Ovary (tissue), 9 donors: Measurements from ENCODE around the gene SGTA. TPM values are rescaled to one million over a fixed set of nuclear protein-coding genes. Genes with fewer than 3 reads are reported as not detected.

Experiments used
- DNase-seq, 5 donors: peaks; one replicate each; pipeline ENCODE4 v3.0.0-alpha.2; 2019 to 2020
- H3K27ac ChIP-seq, 2 donors: fragments of 200-600 bp; one replicate each; pipeline versions ENCODE4 v1.5.1 to v1.8.0; 2019 to 2022
- H3K27me3 ChIP-seq: fragments of 200-600 bp; one replicate; pipeline ENCODE4 v1.8.0; 2022
- H3K36me3 ChIP-seq: fragments of 200-600 bp; sonication (generic); one replicate; pipeline ENCODE4 v1.5.1; 2019
- H3K4me1 ChIP-seq: one replicate; pipeline ENCODE4 v1.8.1; 2013; ENCODE audit warnings: mild to moderate bottlenecking, moderate library complexity; ENCODE audit not compliant: insufficient read depth
- H3K4me3 ChIP-seq: fragments of 200-600 bp; sonication (generic); one replicate; pipeline ENCODE4 v1.5.1; 2017
- H3K9me3 ChIP-seq, 2 donors: fragments of 200-600 bp in 1 of 2; sonication (generic) in 1 of 2; one replicate each; pipeline versions ENCODE4 v1.5.1 to v1.8.1; 2013 to 2019; ENCODE audit warnings: mild to moderate bottlenecking in 1 of 2, moderate library complexity in 1 of 2
- CTCF ChIP-seq, 3 donors: fragments of 450-650 bp in 2 of 3; fragments of 200-600 bp in 1 of 3; IDR thresholded peaks; one replicate each; pipeline versions ENCODE4 v1.5.1 to v1.8.0; 2016 to 2022; ENCODE audit warnings: antibody characterized with exemption in 3 of 3, mild to moderate bottlenecking in 1 of 3
- EP300 ChIP-seq: sonication (generic); formaldehyde crosslinking; IDR thresholded peaks from one replicate; pipeline ENCODE4 v1.6.1; 2017; ENCODE audit warnings: antibody characterized with exemption
- POLR2A ChIP-seq: fragments of 450-650 bp; IDR thresholded peaks from one replicate; pipeline ENCODE4 v1.6.1; 2017; ENCODE audit warnings: antibody characterized with exemption, mild to moderate bottlenecking, moderate library complexity
- WGBS, 3 donors: extraction: QIAGEN DNeasy Blood & Tissue Kit in 1 of 3; methylation state at CpG; one replicate each; pipeline versions ENCODE4 v1.1.5 to v1.1.7; 2013 to 2017; 5-methylcytosine and 5-hydroxymethylcytosine counted together
- intact Hi-C, 4 donors: fragments of 100-400 bp; cut with DNase I; formaldehyde crosslinking; loops; one replicate each; pipeline versions ENCODE4 v1.11.0 to v1.15.1; 2022 to 2023
- polyA plus RNA-seq, 2 donors: library from polyadenylated mRNA; stranded (reverse); fragments of 200-250 nt in 1 of 2; fragments of 350-450 nt in 1 of 2; fragmentation: Illumina TruSeq in 1 of 2; extraction: RNeasy Lipid Tissue Mini Kit (QIAGEN cat#74804) in 1 of 2; gene quantifications; one replicate each; pipeline ENCODE4 v1.2.3, GENCODE V29; 2013 to 2014
- total RNA-seq, 7 donors: library from RNA; depleted of rRNA in 2 of 7; stranded (reverse); fragments of >200 nt in 2 of 7; fragmentation: NEBNext Ultra II Directional in 3 of 7; extraction: Animal tissue kit (Norgen Biotek cat#: 25700) in 3 of 7; gene quantifications; one replicate each; pipeline versions ENCODE4 v1.1.0 to v1.2.4, GENCODE V29; 2016 to 2023
- donor health status: DM: no; HTN: no; CAD: no; lungs with moderate emphysema.
- donor health status: DM: no; HTN: no; CAD: no.
- donor health status: Bipolar disorder and iron deficiency.
- donor health status: DM: yes; HTN: yes; CAD: no.
- donor health status: DM: no; HTN: no; CAD: no.
- donor health status: DM: yes; HTN: yes; CAD: no.

Gene SGTA
- total and polyA plus RNA-seq, 9 donors, result 27.0 to 65.5 (median 53.4) TPM

- Histone ChIP-seq H3K4me1 (no peaks in the 10 kb centered on the region), H3K27me3 (no peaks in the 10 kb centered on the region), H3K9me3 (no peaks in the 10 kb centered on the region), H3K4me3 (no peak overlapping the region), H3K27ac (no peak overlapping the region), H3K36me3 (no peaks in the 10 kb centered on the region)
- intact Hi-C loops, result no loop called here
- no peak for TF ChIP-seq EP300
- no peak for TF ChIP-seq CTCF (IDR thresholded peaks at IDR 0.05)
- no peak for TF ChIP-seq POLR2A
- 91 to 93% (median 93%) methylated on average over 23 to 38 of the region's 38 CpGs for WGBS, 3 donors
- no peak for DNase-seq
Observed at GRCh38 chr19:2732883-2733282, 50.2 kb downstream of the SGTA start.

- 87 to 94% (median 92%) methylated on average over 29 to 33 of the region's 33 CpGs for WGBS, 3 donors
- intact Hi-C loops, result no loop called here
- TF ChIP-seq CTCF (IDR thresholded peaks at IDR 0.05) (no peak), EP300 (no peak), POLR2A (no peak)
Observed at GRCh38 chr19:2732157-2732725, 50.8 kb downstream of the SGTA start.

GRCh38 chr19:2731181-2731995 is 51.7 kb downstream of the SGTA start:
- no peak for DNase-seq
- H3K4me1 ChIP-seq, result no peaks in the 10 kb centered on the region
- no peaks in the 10 kb centered on the region for H3K9me3 ChIP-seq
- WGBS, 3 donors, result 85 to 87% (median 86%) methylated on average over 38 to 41 of the region's 41 CpGs
- H3K4me3 ChIP-seq, result no peak overlapping the region
- H3K36me3 ChIP-seq, result no peaks in the 10 kb centered on the region
- intact Hi-C loops, result no loop called here
- no peak overlapping the region for H3K27ac ChIP-seq
- H3K27me3 ChIP-seq, result no peaks in the 10 kb centered on the region
- TF ChIP-seq EP300 (no peak), CTCF (IDR thresholded peaks at IDR 0.05) (no peak), POLR2A (no peak)

More at GRCh38 chr19:2732157-2732725, 50.8 kb downstream of the SGTA start:
- no peaks in the 10 kb centered on the region for H3K27me3 ChIP-seq
- no peak overlapping the region for H3K4me3 ChIP-seq
- no peak for DNase-seq
- H3K36me3 ChIP-seq, result no peaks in the 10 kb centered on the region
- no peaks in the 10 kb centered on the region for H3K9me3 ChIP-seq
- no peaks in the 10 kb centered on the region for H3K4me1 ChIP-seq
- H3K27ac ChIP-seq, result no peak overlapping the region

- no peak for DNase-seq
- H3K9me3 ChIP-seq, result no peaks in the 10 kb centered on the region
- no peaks in the 10 kb centered on the region for H3K36me3 ChIP-seq
- no peak for TF ChIP-seq CTCF (IDR thresholded peaks at IDR 0.05)
- TF ChIP-seq EP300, result no peak
- no peak for TF ChIP-seq POLR2A
- H3K4me1 ChIP-seq, result no peaks in the 10 kb centered on the region
- intact Hi-C loops, result loop anchor here in 1 of 4 donors (10.0 kb wide), 1 partner anchor 75 kb away; no protein-coding TSS in a partner anchor
- no peaks in the 10 kb centered on the region for H3K27me3 ChIP-seq
- no peak overlapping the region for H3K4me3 ChIP-seq
- H3K27ac ChIP-seq, result no peak overlapping the region
- WGBS, 3 donors, result 79 to 86% (median 86%) methylated on average over 25 to 26 of the region's 26 CpGs
Observed at GRCh38 chr19:2729943-2730818, 52.9 kb downstream of the SGTA start.
